Measurements from ENCODE around the gene GSK3B.

GSK3B gene

GRCh38 chr3:119880966-119881365 is 213.3 kb downstream of the GSK3B start:
- DNase-seq (ENCODE audit: low spot score) = no peak

GRCh38 chr3:119873646-119874045 is 220.6 kb downstream of the GSK3B start:
- DNase-seq (ENCODE audit: low spot score) = no peak

- no peak for DNase-seq (ENCODE audit: low spot score)
Observed at GRCh38 chr3:119872773-119873172, 221.5 kb downstream of the GSK3B start.

DNA sequence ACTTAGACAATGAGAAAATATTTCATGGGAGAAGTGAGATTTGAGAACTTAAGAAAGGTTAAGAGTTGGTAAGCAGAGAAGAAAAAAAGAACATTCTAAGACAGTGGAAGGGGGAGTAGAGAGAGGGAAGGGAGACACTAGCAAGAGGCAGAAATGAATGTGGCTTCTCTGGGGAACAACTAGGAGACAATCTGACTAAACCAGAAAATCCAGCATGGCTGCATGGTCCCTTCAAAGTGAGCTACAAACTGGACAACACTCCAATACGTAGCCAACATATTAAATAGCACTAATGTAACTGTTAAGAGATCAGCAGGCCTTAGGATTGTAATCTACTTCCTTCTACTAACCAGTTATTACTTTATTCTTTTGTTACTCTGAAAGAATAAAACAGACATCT is 222.7 kb downstream of the GSK3B start:
- no peak for DNase-seq (ENCODE audit: low spot score)

GRCh38 chr3:119870512-119870911 is 223.7 kb downstream of the GSK3B start:
- DNase-seq (ENCODE audit: low spot score) = no peak

DNA sequence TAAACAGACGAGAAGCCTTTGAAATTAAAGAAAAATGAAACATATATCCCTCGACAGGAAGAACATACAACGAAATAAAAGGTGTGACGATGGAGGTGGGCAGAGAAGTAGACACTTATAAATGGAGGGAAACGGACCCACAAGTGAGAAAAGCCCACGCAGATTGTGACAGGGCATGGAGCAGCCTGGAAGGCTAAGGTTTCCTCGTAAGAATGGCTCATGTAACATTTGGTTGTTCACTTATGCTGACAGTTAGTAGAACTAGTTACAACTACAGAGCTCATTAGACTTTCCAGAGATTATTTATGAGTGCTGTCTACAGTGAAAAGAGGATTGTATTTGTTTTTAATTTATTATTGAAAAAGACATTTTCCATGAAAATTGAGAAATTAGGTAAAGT is 229.8 kb downstream of the GSK3B start:
- no peak for DNase-seq (ENCODE audit: low spot score)

DNA sequence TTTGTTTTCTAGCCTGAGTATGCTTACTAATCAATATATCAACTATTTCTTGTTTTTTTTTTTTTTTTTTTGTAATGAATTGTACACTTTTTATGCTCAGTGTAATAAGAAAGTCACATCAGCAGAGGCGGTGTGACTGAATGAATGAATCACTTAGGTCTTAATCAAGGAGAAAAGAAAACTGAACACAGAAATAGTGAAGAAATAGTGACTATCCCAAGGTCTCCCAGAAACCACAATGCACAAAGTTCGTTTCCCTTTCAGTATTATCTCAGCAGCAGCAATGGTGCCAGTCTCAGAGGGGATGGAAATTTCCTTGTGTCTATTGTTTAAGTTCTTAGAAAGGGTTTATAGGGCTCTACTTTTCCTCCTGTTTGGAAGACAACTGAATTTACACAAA is 231.6 kb downstream of the GSK3B start:
- DNase-seq (ENCODE audit: low spot score) = no peak

DNA sequence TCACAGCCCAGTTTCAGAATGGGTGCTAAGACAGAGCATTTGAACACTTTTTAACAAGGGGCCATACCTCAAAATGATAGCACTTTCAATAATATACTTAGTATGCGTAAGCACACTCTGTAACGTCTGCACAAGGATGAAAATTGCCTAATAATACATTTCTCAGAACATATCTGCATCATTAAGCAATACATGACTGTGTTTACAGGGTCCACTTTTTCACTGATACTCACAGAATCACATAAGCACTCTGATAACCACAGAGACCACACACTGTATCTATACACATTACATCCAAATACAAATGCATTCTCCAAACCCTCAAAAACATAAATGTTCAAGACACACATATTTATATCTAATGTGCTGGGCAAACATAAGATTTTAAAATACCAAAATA is 232.6 kb downstream of the GSK3B start:
- no peak for DNase-seq (ENCODE audit: low spot score)

DNA sequence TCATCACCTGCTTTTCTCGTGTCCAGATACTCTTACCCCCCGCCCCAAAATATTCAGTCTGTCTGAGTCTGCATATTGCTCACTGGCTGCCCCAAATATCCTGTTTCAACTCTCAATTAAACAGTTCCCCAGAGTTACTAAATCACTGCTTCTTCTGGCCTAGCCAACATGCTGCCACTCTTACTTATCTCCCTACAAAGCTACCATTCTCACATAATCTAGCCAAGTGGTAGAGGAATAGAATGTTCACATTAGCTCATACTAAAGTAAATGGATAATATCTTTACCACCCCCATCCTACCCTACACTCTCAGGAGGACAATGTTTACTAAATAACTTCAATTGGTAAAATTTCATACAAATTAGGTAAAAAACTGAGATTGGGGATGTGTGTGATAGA is 234.5 kb downstream of the GSK3B start:
- DNase-seq (ENCODE audit: low spot score) = no peak

DNA sequence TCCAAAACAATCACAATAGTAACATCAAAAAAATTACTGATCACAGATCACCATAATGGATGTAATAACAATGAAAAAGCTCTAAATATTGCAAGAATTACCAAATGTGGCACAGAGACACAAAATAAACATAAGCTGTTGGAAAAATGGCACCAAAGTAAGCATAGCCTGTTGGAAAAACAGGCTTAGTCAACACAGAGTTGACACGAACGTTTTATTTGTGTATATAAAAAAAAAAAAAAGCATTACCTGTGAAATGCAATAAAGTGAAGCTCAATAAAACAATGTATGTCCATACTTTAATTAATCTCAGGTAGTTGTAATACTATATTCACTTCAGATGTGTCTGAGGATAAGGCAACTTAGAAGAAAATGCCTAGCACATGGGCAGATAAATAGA is 235.3 kb downstream of the GSK3B start:
- DNase-seq (ENCODE audit: low spot score) = no peak

- DNase-seq (ENCODE audit: low spot score) = no peak
Observed at GRCh38 chr3:119856695-119857094, 237.6 kb downstream of the GSK3B start.

DNA sequence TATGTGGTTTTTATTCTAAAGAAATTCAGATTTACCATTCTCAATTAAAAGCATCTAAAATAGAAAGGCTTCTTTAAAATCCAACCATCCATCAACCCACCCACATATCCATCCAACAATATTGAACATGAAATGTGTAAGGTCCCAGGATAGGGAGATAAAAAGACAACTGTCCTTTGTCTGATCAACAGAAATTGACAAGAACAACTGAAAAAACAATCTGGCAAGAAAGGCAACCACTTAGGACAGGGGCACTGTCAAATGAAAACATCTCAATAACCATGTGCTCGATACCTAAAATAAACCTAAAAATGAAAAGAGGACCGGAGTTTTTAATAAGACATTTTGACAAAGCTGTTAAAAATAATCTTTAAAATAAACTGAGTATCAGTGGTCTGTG is 245.1 kb downstream of the GSK3B start:
- no peak for DNase-seq (ENCODE audit: low spot score)

- no peak for DNase-seq (ENCODE audit: low spot score)
Observed at GRCh38 chr3:119841808-119842471, 252.3 kb downstream of the GSK3B start.

DNA sequence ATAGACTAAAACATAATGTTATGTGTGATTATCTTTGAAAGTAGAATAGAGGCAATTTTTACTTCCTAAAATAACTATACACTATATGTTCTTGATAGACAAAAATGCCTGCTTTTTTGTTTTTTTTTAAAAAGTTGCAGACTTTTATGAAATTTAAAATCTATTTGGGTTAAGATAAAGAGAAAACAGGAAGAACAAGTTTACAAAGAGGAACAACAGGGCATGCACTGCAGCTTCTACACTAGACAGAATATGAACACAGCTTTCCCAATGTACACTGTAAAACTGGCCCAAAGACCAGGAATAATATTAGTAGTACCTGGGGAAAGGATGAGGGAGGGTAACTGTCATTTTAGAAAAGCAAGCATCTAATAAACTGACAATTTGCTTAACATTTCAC is 258.7 kb downstream of the GSK3B start:
- no peak for DNase-seq (ENCODE audit: low spot score)

DNA sequence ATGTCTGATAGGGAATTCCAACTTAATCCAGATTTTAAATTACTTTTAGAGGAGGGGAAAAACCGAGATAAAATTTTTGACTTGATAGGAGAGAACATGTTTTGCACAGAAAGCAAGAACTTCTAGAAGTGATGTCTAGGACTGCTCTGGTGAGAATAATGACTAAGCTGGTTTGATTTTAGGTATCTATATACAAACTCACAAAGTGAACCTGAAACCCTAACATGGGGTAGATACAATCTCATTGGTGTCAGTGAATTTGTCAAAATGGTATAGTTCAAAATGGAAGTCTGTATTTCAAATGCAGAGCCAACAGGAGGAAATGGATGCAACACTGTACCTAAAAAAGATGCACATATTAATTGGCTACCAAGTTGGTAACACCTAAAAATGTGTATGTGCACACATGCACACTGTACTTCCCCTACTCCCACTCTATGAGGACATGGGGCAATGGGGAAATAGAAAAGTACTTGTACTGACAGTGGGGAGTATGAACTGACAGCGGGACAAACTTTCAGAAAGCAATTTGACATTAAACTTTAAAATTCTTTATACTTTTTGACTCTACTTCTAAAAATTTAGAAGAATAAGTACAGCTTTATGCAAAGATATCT is 259.4 kb downstream of the GSK3B start:
- no peak for DNase-seq (ENCODE audit: low spot score)

GRCh38 chr3:119831941-119832371 is 262.3 kb downstream of the GSK3B start:
- no peak for DNase-seq (ENCODE audit: low spot score)

GRCh38 chr3:119831022-119831421 is 263.2 kb downstream of the GSK3B start:
- DNase-seq (ENCODE audit: low spot score) = no peak

GRCh38 chr3:119829420-119829819 is 264.8 kb downstream of the GSK3B start:
- no peak for DNase-seq (ENCODE audit: low spot score)

DNA sequence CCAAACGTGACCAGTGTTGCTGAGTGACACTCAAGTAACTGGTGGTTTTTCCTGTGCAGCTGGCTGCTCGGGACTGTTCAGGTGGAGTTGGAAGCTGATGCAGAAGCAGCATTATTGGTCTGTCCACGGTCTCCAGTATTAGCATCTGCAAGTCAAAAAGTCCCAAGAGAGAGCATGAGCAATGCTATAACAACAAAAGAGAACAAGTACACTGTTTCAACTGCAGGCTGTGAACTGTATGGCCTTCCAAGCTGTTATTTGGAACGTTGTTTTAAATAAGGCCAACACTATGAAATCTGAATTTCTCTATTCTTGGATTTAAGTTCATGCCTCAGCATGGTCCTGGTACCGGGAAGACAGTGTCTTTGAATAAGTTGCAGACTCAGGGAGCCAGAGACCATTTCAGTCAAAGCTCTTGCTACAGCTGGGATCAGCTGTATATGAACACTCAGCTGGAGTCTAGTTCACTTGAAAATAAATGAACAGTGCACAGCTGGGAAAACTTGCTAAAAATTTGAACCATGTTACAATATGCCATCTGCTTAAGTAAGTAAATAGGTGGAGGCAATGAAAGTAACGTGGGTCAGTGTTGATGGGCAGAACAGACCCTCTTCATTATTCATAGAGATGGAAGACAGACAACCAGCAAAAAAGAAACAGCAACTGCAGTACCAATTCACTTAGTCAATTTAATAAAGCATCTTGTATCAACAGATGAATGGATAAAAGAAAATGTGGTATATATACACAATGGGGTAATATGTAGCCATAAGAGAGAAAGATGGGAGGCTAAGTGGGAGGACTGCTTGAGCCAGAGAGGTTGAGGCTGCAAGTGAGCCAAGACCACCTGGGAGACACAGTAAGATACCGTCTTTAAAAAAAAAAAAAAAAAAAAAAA is 267.3 kb downstream of the GSK3B start:
- no peak for DNase-seq (ENCODE audit: low spot score)

- no peak for DNase-seq (ENCODE audit: low spot score)
Observed at GRCh38 chr3:119825820-119826219, 268.4 kb downstream of the GSK3B start.

DNA sequence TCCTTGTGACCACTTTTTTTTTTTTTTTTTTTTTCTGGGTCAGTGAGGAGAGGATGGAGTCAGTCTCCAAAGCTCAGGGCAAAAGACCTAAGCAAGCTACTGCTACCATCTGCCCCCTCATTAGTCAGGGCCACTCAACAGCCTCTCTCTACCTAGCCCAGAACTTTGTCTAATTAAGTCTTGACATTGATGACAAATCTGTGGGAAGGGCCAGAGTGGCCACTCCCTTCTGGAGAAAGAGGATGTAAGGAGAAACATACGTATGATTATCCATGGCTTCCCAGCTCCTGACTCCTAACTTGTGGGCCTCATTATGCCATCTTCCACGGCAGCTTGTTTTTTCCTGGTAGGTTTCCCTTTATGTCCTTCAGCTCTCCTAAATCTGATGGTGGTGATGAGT is 274.4 kb downstream of the GSK3B start:
- no peak for DNase-seq (ENCODE audit: low spot score)

DNA sequence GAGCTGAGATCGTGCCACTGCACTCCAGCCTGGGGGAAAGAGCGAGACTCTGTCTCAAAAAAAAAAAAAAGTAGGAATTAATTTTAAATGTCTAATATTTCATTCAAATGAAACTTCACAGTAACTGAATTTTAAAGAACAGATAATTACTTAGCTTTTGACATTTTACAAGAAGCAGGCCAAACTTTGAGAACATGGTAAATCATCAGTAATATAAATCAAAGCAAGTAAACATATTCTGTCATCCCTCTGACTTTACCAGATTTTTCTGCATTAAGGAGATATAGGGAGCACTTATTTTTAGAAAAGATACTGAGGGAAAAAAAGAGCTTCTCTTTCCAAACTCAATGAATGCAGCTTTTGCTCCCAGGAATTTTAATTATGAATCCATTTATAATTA is 275.3 kb downstream of the GSK3B start:
- no peak for DNase-seq (ENCODE audit: low spot score)

Data from D341Med (cell line).